Peyer's patch (tissue), 4 donors: ENCODE data around the gene UTS2R.

Experiments
- CTCF ChIP-seq, 6 experiments: fragments of 450-650 bp in 4 of 6; fragments of 200-600 bp in 2 of 6; sonication (generic) in 1 of 6; IDR thresholded peaks; one replicate each; pipeline ENCODE4 v1.5.1; 2017 to 2019; ENCODE audit warnings: antibody characterized with exemption in 6 of 6, mild to moderate bottlenecking in 3 of 6, moderate library complexity in 1 of 6
- POLR2A ChIP-seq, 2 donors: fragments of 450-650 bp; IDR thresholded peaks; one replicate each; pipeline ENCODE4 v1.5.1; 2017; ENCODE audit warnings: antibody characterized with exemption in 2 of 2, mild to moderate bottlenecking in 2 of 2, moderate library complexity in 2 of 2

GRCh38 chr17:82402865-82403264, 31.3 kb downstream of the UTS2R start:
- no peak for TF ChIP-seq CTCF (IDR thresholded peaks at IDR 0.05)
- no peak for TF ChIP-seq POLR2A (IDR thresholded peaks at IDR 0.05)
